ENCODE results near the gene TSSK2.

TSSK2 gene

DNA sequence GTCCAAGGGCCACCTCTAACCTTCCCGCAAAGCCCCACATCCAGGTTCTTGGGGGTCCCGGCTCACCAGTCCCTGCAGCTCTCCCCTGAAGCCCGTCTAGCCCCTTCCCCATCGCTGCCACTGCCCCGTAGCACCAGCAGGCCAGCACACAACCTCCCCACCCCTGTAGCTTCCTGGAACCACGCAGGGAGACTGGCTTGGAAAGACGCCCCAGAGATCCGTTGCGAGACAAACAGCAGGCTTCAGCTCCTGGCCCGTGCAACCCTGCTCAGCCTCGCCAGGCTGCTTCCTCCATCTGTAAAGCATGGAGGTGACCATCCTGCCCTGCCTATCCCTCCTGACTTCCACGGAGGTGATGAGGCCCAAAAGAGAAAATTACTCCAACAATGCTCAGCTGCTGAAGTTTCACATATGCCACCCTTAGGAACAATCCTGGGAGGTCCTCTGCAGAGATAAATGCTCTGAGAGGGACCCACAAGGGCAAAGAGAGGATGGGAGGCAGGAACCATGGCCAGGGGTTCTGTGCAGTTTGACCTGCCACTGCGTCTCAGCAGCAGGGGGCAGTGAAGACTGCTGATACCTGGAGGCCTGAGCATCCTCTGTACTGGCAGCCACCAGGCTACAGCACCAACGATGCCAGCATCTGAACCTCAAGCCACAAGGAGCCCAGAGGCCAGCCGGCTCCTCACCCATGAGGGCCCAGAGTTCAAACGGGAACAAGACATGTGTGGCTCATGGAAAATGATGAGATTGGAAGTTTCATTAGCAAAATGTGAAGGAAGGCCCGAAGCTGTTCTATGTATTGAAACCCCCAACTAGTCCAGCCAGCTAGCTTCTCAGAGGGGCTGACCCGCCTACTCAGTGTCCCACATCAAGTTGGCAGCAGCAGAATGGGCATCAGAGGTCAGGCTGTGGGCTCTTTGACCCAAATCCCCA is 25.0 kb upstream of the TSSK2 start:
- H3K9me3 ChIP-seq (ENCODE audit: insufficient read depth, low read length) = no peaks in the 10 kb centered on the region
- H3K27me3 ChIP-seq (ENCODE audit: low read length) = no peaks in the 10 kb centered on the region
- no peak for TF ChIP-seq EZH2phosphoT487 (conservative IDR thresholded peaks at IDR 0.05; ENCODE audit: low read length)
- TF ChIP-seq CTCF (IDR thresholded peaks at IDR 0.05; ENCODE audit: insufficient read depth, low read length, poor library complexity, severe bottlenecking) = no peak
- no peak overlapping the region for H3K27ac ChIP-seq (ENCODE audit: low read depth, low read length)
- H3K4me3 ChIP-seq (ENCODE audit: insufficient read depth, low read length, poor library complexity, severe bottlenecking) = no peak overlapping the region
- H2AFZ ChIP-seq (ENCODE audit: low read depth, low read length, severe bottlenecking) = no peak overlapping the region
- no peaks in the 10 kb centered on the region for H4K20me1 ChIP-seq (ENCODE audit: low read depth, low read length)
- no peak overlapping the region for H3K4me2 ChIP-seq (ENCODE audit: low read depth, low read length, poor library complexity, severe bottlenecking)
- no peaks in the 10 kb centered on the region for H3K36me3 ChIP-seq (ENCODE audit: low read length)
- no peaks in the 10 kb centered on the region for H3F3A ChIP-seq (ENCODE audit: insufficient read depth)
- no peak overlapping the region for H3K9ac ChIP-seq (ENCODE audit: low read length)
- no peaks in the 10 kb centered on the region for H3K9me2 ChIP-seq (replicated peaks; ENCODE audit: insufficient read depth, low read length)
- H3K79me2 ChIP-seq (ENCODE audit: insufficient read depth, low read length) = peaks cover 28% of the 10 kb centered on the region

- Histone ChIP-seq H4K20me1 (ENCODE audit: low read depth, low read length) (no peaks in the 10 kb centered on the region), H3K9me2 (replicated peaks; ENCODE audit: insufficient read depth, low read length) (no peaks in the 10 kb centered on the region), H3K9ac (ENCODE audit: low read length) (no peak overlapping the region), H3F3A (ENCODE audit: insufficient read depth) (no peaks in the 10 kb centered on the region), H3K27ac (ENCODE audit: low read depth, low read length) (no peak overlapping the region), H3K79me2 (ENCODE audit: insufficient read depth, low read length) (peaks cover 28% of the 10 kb centered on the region), H3K9me3 (ENCODE audit: insufficient read depth, low read length) (no peaks in the 10 kb centered on the region), H3K27me3 (ENCODE audit: low read length) (no peaks in the 10 kb centered on the region), H3K4me3 (ENCODE audit: insufficient read depth, low read length, poor library complexity, severe bottlenecking) (no peak overlapping the region), H3K36me3 (ENCODE audit: low read length) (no peaks in the 10 kb centered on the region), H3K4me2 (ENCODE audit: low read depth, low read length, poor library complexity, severe bottlenecking) (no peak overlapping the region), H2AFZ (ENCODE audit: low read depth, low read length, severe bottlenecking) (no peak overlapping the region)
- TF ChIP-seq CTCF (IDR thresholded peaks at IDR 0.05; ENCODE audit: insufficient read depth, low read length, poor library complexity, severe bottlenecking) = no peak
- no peak for TF ChIP-seq EZH2phosphoT487 (conservative IDR thresholded peaks at IDR 0.05; ENCODE audit: low read length)
These were observed 24.0 kb upstream of the TSSK2 start for GRCh38 chr22:19106886-19107729.

DNA sequence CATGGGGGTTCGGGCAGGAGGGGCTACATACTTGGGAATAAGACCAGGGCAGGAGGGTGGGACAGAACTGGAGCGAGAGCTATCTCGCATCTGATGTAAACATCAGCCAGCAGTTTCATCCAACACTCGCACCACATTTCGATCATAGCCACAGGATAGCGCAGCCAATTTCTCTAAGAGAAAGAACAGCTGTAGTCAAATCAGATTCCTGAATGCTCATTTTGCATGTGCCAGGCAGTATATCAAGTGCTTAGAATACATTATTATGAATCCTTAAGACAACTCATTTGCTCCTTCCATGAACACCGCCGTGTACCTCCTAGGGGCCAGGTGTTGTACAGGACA is 23.4 kb upstream of the TSSK2 start:
- Histone ChIP-seq H3F3A (ENCODE audit: insufficient read depth) (no peaks in the 10 kb centered on the region), H3K27me3 (ENCODE audit: low read length) (no peaks in the 10 kb centered on the region), H3K9me2 (replicated peaks; ENCODE audit: insufficient read depth, low read length) (no peaks in the 10 kb centered on the region), H3K27ac (ENCODE audit: low read depth, low read length) (no peak overlapping the region), H3K9ac (ENCODE audit: low read length) (no peak overlapping the region), H3K4me3 (ENCODE audit: insufficient read depth, low read length, poor library complexity, severe bottlenecking) (no peak overlapping the region), H3K9me3 (ENCODE audit: insufficient read depth, low read length) (no peaks in the 10 kb centered on the region), H3K4me2 (ENCODE audit: low read depth, low read length, poor library complexity, severe bottlenecking) (no peak overlapping the region), H3K79me2 (ENCODE audit: insufficient read depth, low read length) (peaks cover 33% of the 10 kb centered on the region; the same call in 1 of the 2 replicates), H3K36me3 (ENCODE audit: low read length) (no peaks in the 10 kb centered on the region), H4K20me1 (ENCODE audit: low read depth, low read length) (no peaks in the 10 kb centered on the region), H2AFZ (ENCODE audit: low read depth, low read length, severe bottlenecking) (no peak overlapping the region)
- TF ChIP-seq EZH2phosphoT487 (conservative IDR thresholded peaks at IDR 0.05; ENCODE audit: low read length) (no peak), CTCF (IDR thresholded peaks at IDR 0.05; ENCODE audit: insufficient read depth, low read length, poor library complexity, severe bottlenecking) (no peak)

Measured in SU-DHL-6 (cell line).